Right atrium auricular region (tissue), 2 donors: ENCODE results near the gene ZDHHC16. TPM values are rescaled to one million over a fixed set of nuclear protein-coding genes. Genes with fewer than 3 reads are reported as not detected.

Source experiments
- DNase-seq: peaks from one replicate; pipeline ENCODE4 v3.0.0-alpha.2; 2019; ENCODE audit warnings: low spot score
- H3K27ac ChIP-seq, 2 donors: fragments of 200-600 bp; sonication (generic); 1 replicate in 1 of 2; 2 replicates in 1 of 2; pipeline ENCODE4 v1.5.1; 2016 to 2019
- H3K27me3 ChIP-seq, 2 donors: fragments of 200-600 bp; sonication (generic); one replicate each; pipeline versions ENCODE4 v1.5.1 to v1.6.0; 2017 to 2019
- H3K36me3 ChIP-seq: fragments of 200-600 bp; sonication (generic); one replicate; pipeline ENCODE4 v1.5.1; 2016
- H3K4me1 ChIP-seq, 2 donors: fragments of 200-600 bp; sonication (generic); one replicate each; pipeline versions ENCODE4 v1.5.1 to v1.6.0; 2017 to 2019
- H3K4me3 ChIP-seq, 2 donors: fragments of 200-600 bp; sonication (generic); 1 replicate in 1 of 2; 2 replicates in 1 of 2; pipeline ENCODE4 v1.5.1; 2017 to 2019; ENCODE audit warnings: mild to moderate bottlenecking in 1 of 2, moderate library complexity in 1 of 2
- H3K9me3 ChIP-seq, 2 donors: fragments of 200-600 bp; sonication (generic); one replicate each; pipeline ENCODE4 v1.5.1; 2019
- total RNA-seq, 2 donors: library from RNA; depleted of rRNA; stranded (reverse); fragments of >200 nt; gene quantifications; one replicate each; pipeline ENCODE4 v1.1.0, GENCODE V29; 2016
- TF ChIP-seq, protein P1 (sequence below), 2 donors: fragments of 200-600 bp; sonication (generic); IDR thresholded peaks; one replicate each; pipeline ENCODE4 v1.5.1; 2019; ENCODE audit warnings: antibody characterized with exemption in 2 of 2

The ZDHHC16 gene
- total RNA-seq, 2 donors from 2014 or later: 28.2 to 39.0 TPM

DNA sequence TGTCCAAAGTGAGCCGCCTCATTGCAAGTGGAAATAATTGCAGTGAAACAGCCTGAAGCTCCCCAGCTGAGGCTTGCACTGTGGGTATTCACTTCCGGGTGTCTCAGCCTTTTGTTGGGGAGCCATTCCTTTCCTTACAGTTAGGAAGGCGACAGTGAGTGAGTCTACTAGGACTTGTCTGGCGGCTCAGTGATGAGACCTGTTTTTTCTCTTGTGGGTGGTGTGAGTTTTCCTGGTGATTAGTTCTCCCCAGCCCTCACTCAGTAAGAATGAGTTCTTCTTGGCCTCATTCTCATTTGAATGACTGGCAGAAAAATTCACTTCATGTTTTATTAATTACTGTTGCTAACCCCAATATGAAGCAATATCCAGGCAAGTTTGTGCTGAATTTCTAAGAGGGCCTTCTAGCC, 17.4 kb upstream of the ZDHHC16 start:
- no peak for DNase-seq
- Histone ChIP-seq H3K4me1 (peaks cover 0 to 32% of the 10 kb centered on the region in 2 donors), H3K27me3 (no peaks in the 10 kb centered on the region), H3K27ac (no peak overlapping the region), H3K36me3 (peaks cover 38% of the 10 kb centered on the region), H3K9me3 (no peaks in the 10 kb centered on the region), H3K4me3 (no peak overlapping the region)
- TF ChIP-seq, protein P1, sequence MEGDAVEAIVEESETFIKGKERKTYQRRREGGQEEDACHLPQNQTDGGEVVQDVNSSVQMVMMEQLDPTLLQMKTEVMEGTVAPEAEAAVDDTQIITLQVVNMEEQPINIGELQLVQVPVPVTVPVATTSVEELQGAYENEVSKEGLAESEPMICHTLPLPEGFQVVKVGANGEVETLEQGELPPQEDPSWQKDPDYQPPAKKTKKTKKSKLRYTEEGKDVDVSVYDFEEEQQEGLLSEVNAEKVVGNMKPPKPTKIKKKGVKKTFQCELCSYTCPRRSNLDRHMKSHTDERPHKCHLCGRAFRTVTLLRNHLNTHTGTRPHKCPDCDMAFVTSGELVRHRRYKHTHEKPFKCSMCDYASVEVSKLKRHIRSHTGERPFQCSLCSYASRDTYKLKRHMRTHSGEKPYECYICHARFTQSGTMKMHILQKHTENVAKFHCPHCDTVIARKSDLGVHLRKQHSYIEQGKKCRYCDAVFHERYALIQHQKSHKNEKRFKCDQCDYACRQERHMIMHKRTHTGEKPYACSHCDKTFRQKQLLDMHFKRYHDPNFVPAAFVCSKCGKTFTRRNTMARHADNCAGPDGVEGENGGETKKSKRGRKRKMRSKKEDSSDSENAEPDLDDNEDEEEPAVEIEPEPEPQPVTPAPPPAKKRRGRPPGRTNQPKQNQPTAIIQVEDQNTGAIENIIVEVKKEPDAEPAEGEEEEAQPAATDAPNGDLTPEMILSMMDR (IDR thresholded peaks at IDR 0.05): no peak

DNA sequence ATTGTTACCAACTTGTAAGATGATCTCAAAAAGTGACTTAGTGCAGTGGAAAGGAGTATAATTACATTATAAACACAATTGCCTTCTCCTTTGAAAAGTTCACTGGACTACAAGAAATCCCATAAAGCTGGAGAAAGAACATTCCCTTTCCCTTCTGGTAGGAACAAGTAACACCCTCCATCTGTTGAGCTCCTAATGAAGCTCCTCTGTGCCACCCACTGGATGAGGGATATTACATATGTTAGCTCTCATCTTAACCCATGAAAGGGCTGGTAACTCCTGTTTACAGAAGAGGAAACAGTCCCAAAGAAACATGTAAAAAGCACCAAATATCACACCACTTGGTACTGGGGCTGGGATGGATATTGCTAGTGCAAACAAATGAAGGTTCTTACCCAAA, 11.9 kb upstream of the ZDHHC16 start:
- no peaks in the 10 kb centered on the region for H3K4me1 ChIP-seq
- H3K4me3 ChIP-seq: no peak overlapping the region
- peaks cover 82% of the 10 kb centered on the region for H3K36me3 ChIP-seq
- H3K27ac ChIP-seq: no peak overlapping the region
- no peaks in the 10 kb centered on the region for H3K9me3 ChIP-seq
- TF ChIP-seq, protein P1 (IDR thresholded peaks at IDR 0.05): no peak
- no peak for DNase-seq
- H3K27me3 ChIP-seq: no peaks in the 10 kb centered on the region

DNA sequence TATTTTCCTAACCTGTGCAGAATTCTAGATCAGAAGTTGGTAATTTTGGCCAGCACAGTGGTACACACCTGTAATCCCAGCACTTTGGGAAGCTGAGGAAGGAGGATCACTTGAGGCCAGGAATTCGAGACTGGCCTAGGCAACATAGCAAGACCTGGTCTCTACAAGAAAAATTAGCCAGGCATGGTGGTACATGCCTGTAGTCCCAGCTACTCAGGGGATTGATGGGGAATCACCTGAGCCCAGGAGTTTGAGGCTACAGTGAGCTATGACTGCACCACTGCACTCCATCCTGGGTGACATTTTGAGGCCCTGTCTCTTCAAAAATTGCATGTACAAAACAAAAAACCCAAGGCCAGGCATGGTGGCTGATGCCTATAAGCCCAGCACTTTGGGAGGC, 11.4 kb upstream of the ZDHHC16 start:
- TF ChIP-seq, protein P1 (IDR thresholded peaks at IDR 0.05): no peak
- Histone ChIP-seq H3K4me3 (no peak overlapping the region), H3K36me3 (peaks cover 83% of the 10 kb centered on the region), H3K27me3 (no peaks in the 10 kb centered on the region), H3K4me1 (no peaks in the 10 kb centered on the region), H3K9me3 (no peaks in the 10 kb centered on the region), H3K27ac (no peak overlapping the region)
- DNase-seq: no peak

DNA sequence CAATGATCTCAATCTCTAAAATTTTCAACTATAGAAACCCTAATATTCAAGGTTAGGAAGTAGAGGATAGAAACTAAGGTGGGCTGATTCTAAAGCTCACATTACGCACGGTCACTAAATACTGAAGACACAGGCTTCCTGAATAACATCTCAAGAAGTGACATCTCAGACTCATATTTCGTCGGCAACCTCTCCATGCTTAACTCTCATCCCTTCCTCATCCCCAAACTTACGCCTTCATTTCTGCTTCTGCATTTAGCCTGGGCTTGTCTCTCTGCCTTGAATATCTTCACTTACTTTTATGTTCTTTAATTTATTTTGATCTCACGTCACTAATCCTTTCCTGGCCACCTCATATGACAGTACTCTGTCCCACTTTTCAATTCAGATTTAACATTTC, 10.8 kb upstream of the ZDHHC16 start:
- Histone ChIP-seq H3K4me1 (no peaks in the 10 kb centered on the region), H3K9me3 (no peaks in the 10 kb centered on the region), H3K27ac (no peak overlapping the region), H3K4me3 (no peak overlapping the region), H3K27me3 (no peaks in the 10 kb centered on the region), H3K36me3 (peaks cover 83% of the 10 kb centered on the region)
- no peak for DNase-seq
- TF ChIP-seq, protein P1 (IDR thresholded peaks at IDR 0.05): no peak

DNA sequence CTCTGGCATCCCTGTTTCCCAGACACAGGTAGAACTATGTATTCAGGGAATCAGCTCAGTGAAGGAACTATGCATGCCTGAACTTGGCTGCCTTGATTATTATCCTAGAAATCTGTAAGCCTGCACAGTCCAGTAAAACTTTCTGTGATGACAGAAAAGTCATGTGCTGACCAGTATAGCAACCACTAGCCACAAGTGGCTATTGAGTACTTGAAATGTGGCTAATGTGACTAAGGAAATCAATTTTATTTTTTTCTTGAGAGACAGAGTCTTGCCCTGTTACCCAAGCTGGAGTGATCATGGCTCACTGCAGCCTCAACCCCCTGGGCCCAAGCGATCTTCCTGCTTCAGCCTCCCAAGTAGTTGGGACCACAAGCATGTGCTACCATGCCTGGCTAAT, 3.7 kb upstream of the ZDHHC16 start:
- Histone ChIP-seq H3K27me3 (no peaks in the 10 kb centered on the region), H3K4me1 (peaks cover 0 to 20% of the 10 kb centered on the region in 2 donors), H3K27ac (no peak overlapping the region), H3K4me3 (no peak overlapping the region), H3K36me3 (peaks cover 46% of the 10 kb centered on the region), H3K9me3 (no peaks in the 10 kb centered on the region)
- TF ChIP-seq, protein P1 (IDR thresholded peaks at IDR 0.05): no peak
- no peak for DNase-seq

DNA sequence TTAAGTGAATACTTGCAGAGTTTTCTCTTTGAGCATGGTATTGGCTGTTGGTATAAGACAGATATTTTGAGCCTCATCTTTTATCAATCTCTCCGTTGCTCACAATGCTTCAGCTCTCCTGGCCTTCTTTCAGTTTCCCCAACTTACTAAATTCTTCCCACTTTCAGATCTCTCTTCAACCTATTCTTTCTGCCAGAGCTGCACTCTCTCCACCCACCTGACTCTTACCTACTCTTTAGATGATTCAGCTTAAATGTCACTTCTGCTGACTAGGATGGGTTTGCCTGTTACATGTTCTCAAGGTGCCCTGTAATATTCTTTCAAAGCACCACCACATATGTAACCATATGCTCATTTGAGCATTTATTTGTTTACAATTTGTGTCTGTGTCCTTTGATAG, 1.8 kb upstream of the ZDHHC16 start:
- TF ChIP-seq, protein P1 (IDR thresholded peaks at IDR 0.05): no peak
- Histone ChIP-seq H3K9me3 (no peaks in the 10 kb centered on the region), H3K27ac (no peak overlapping the region), H3K4me1 (peaks cover 0 to 33% of the 10 kb centered on the region in 2 donors), H3K36me3 (peaks cover 29% of the 10 kb centered on the region), H3K4me3 (no peak overlapping the region), H3K27me3 (no peaks in the 10 kb centered on the region)
- DNase-seq: no peak
